ENCODE data around the gene ZC3H11A. TPM values are rescaled to one million over a fixed set of nuclear protein-coding genes. Genes with fewer than 3 reads are reported as not detected.

The ZC3H11A gene
- total and polyA plus RNA-seq, 2 donors (not counting 3 experiments of a cell fraction or from before 2014, with no cell fraction given): 36.8 to 72.6 TPM

DNA sequence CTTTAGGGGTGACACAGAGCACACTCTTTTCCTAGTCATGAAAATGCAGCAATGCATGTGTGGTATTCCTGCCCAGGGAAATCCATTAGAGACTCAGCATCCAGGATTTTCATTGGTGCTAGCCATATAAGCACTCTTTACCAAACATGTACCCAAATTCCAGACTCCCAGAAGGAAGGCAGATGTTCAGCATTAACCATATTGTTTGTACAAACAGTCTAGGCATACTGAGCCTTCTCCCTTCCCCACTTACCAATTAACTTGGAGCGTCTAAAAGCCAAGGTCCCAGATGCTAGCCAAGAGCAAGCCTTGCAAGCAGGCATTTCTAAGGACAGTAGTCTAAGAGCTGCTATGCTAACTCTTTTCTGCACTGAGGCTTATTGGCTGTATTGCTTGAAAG lies 27.9 kb downstream of the ZC3H11A start:
- intact Hi-C loops (cut with micrococcal nuclease): no loop called here
- no peak overlapping the region for H3K9ac ChIP-seq (replicated peaks; ENCODE audit: extremely low read depth, insufficient read depth, low read length)
- CTCF ChIA-PET: no interaction called here
- H3K36me3 ChIP-seq (ENCODE audit: control insufficient read depth in 2 of 2, extremely low read depth in 1 of 2, insufficient read depth in 2 of 2, low read length in 2 of 2): peaks cover 13 to 18% of the 10 kb centered on the region in 2 experiments
- no peak overlapping the region for H3K27ac ChIP-seq (ENCODE audit: insufficient read depth, low read depth, low read length)
- H3K9me3 ChIP-seq (replicated peaks; ENCODE audit: control insufficient read depth, insufficient read depth, low read length): no peaks in the 10 kb centered on the region
- dilution Hi-C loops (cut with MboI; ENCODE audit: extremely low pct_ligation_motif_present, low sequenced_read_pairs): no loop called here
- peaks cover 43% of the 10 kb centered on the region for H3K79me2 ChIP-seq (ENCODE audit: control insufficient read depth, insufficient read depth, low read length)
- no peaks in the 10 kb centered on the region for H3K27me3 ChIP-seq (ENCODE audit: control insufficient read depth in 2 of 2, insufficient read depth in 2 of 2, low read length in 2 of 2)
- POLR2A ChIA-PET: no interaction called here
- no TSS peak for BruUV-seq (replicated peaks)
- DNase-seq (ENCODE audit: low read depth, low spot score) (no peak), FAIRE-seq (no peak)
- no peak overlapping the region for H3K4me3 ChIP-seq (replicated peaks in 1 of 3; ENCODE audit: insufficient read depth in 1 of 3, low read depth in 1 of 3, low read length in 3 of 3)
- peaks cover 5% of the 10 kb centered on the region for H3K4me1 ChIP-seq (ENCODE audit: control insufficient read depth, extremely low read depth, insufficient read depth, low read length)
- H3K9me1 ChIP-seq (replicated peaks; ENCODE audit: control insufficient read depth, extremely low read depth, insufficient read depth, low read length): no peaks in the 10 kb centered on the region
- TF ChIP-seq GATA2 (IDR thresholded peaks at IDR 0.05; ENCODE audit: insufficient read depth, insufficient read length, low read depth, low read length): no peak
- no peak for TF ChIP-seq POLR2A (IDR thresholded peaks at IDR 0.05; ENCODE audit: low read depth, low read length)
- TF ChIP-seq MYC (IDR thresholded peaks at IDR 0.05; ENCODE audit: low read depth, low read length): no peak
- no peak for TF ChIP-seq EZH2 (IDR thresholded peaks at IDR 0.05; ENCODE audit: borderline replicate concordance, low read depth, low read length, severe bottlenecking)
- TF ChIP-seq, protein P1, sequence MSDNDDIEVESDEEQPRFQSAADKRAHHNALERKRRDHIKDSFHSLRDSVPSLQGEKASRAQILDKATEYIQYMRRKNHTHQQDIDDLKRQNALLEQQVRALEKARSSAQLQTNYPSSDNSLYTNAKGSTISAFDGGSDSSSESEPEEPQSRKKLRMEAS (IDR thresholded peaks at IDR 0.05; ENCODE audit: insufficient read depth, insufficient read length): no peak
- TF ChIP-seq, protein P2, sequence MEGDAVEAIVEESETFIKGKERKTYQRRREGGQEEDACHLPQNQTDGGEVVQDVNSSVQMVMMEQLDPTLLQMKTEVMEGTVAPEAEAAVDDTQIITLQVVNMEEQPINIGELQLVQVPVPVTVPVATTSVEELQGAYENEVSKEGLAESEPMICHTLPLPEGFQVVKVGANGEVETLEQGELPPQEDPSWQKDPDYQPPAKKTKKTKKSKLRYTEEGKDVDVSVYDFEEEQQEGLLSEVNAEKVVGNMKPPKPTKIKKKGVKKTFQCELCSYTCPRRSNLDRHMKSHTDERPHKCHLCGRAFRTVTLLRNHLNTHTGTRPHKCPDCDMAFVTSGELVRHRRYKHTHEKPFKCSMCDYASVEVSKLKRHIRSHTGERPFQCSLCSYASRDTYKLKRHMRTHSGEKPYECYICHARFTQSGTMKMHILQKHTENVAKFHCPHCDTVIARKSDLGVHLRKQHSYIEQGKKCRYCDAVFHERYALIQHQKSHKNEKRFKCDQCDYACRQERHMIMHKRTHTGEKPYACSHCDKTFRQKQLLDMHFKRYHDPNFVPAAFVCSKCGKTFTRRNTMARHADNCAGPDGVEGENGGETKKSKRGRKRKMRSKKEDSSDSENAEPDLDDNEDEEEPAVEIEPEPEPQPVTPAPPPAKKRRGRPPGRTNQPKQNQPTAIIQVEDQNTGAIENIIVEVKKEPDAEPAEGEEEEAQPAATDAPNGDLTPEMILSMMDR (IDR thresholded peaks at IDR 0.05; ENCODE audit: extremely low read depth in 1 of 2, insufficient read depth in 1 of 2, low read depth in 1 of 2, low read length in 2 of 2): no peak
- no peak for TF ChIP-seq JUN (IDR thresholded peaks at IDR 0.05; ENCODE audit: borderline replicate concordance, insufficient read depth, insufficient read length, low read depth)
- no peak for TF ChIP-seq FOS (IDR thresholded peaks at IDR 0.05; ENCODE audit: borderline replicate concordance, insufficient read depth, low read length)
- no peak for TF ChIP-seq POLR2AphosphoS5 (IDR thresholded peaks at IDR 0.05; ENCODE audit: insufficient read depth, low read depth, low read length)
- H4K20me1 ChIP-seq (replicated peaks; ENCODE audit: control insufficient read depth, extremely low read depth, insufficient read depth, low read length): no peaks in the 10 kb centered on the region
- H3K4me2 ChIP-seq (ENCODE audit: insufficient read depth, low read length): no peak overlapping the region
- H2AFZ ChIP-seq (ENCODE audit: low read depth, low read length): no peak overlapping the region

All from endothelial cell of umbilical vein (primary cell).